ENCODE results near the gene ATP6AP1.

Gene ATP6AP1

GRCh38 chrX:154449618-154450017, 21.1 kb downstream of the ATP6AP1 start:
- no peak for DNase-seq

GRCh38 chrX:154450312-154450711, 21.8 kb downstream of the ATP6AP1 start:
- DNase-seq, result no peak

- DNase-seq, result no peak
Observed at GRCh38 chrX:154452823-154453222, 24.3 kb downstream of the ATP6AP1 start.

GRCh38 chrX:154457491-154458115, 29.1 kb downstream of the ATP6AP1 start:
- peak in 5 of 6 experiments; percentile 36 to 70 (median 51) for DNase-seq

- peak; percentile 36 to 70 (median 59) for DNase-seq
Observed at GRCh38 chrX:154458116-154458953, 29.9 kb downstream of the ATP6AP1 start, which contains the start of gene PLXNA3. Gene PLXNA3, plus strand, starts transcription at chrX:154458281. Its CDS starts 1,903 bp downstream, at chrX:154460184.

- peak in 1 of 6 experiments; percentile 19 for DNase-seq
Observed at GRCh38 chrX:154458954-154459778, 30.7 kb downstream of the ATP6AP1 start.

GRCh38 chrX:154459832-154460231, 31.4 kb downstream of the ATP6AP1 start:
- DNase-seq, result no peak

- DNase-seq, result no peak
Observed at GRCh38 chrX:154460326-154460725, 31.8 kb downstream of the ATP6AP1 start.

GRCh38 chrX:154462396-154462795, 33.9 kb downstream of the ATP6AP1 start:
- no peak for DNase-seq

GRCh38 chrX:154463611-154464220, 35.2 kb downstream of the ATP6AP1 start:
- DNase-seq, result no peak

- DNase-seq, result no peak
Observed at GRCh38 chrX:154464806-154465365, 36.4 kb downstream of the ATP6AP1 start.

- no peak for DNase-seq
Observed at GRCh38 chrX:154465601-154466000, 37.1 kb downstream of the ATP6AP1 start.

GRCh38 chrX:154466036-154466435, 37.6 kb downstream of the ATP6AP1 start:
- DNase-seq, result no peak

- DNase-seq, result no peak
Observed at GRCh38 chrX:154466907-154467306, 38.4 kb downstream of the ATP6AP1 start.

- DNase-seq, result no peak
Observed at GRCh38 chrX:154467556-154467955, 39.1 kb downstream of the ATP6AP1 start.

GRCh38 chrX:154468217-154468616, 39.7 kb downstream of the ATP6AP1 start:
- DNase-seq, result no peak

GRCh38 chrX:154469114-154469513, 40.6 kb downstream of the ATP6AP1 start:
- DNase-seq, result no peak

- DNase-seq, result no peak
Observed at GRCh38 chrX:154469880-154470279, 41.4 kb downstream of the ATP6AP1 start.

GRCh38 chrX:154470434-154470833, 42.0 kb downstream of the ATP6AP1 start:
- DNase-seq, result no peak

- DNase-seq, result no peak
Observed at GRCh38 chrX:154470914-154471568, 42.6 kb downstream of the ATP6AP1 start.

GRCh38 chrX:154471839-154472684, 43.6 kb downstream of the ATP6AP1 start:
- no peak for DNase-seq
